Measurements from ENCODE around the gene ENPP7. TPM values are rescaled to one million over a fixed set of nuclear protein-coding genes. Genes with fewer than 3 reads are reported as not detected.

Gene ENPP7
- total RNA-seq, 6 donors from 2014 or later: 0.27 TPM; not detected in 5

GRCh38 chr17:79785017-79785899 is 54.5 kb downstream of the ENPP7 start:
- Histone ChIP-seq H3K27ac (no peak overlapping the region), H3K27me3 (peaks cover 0 to 18% (median 9%) of the 10 kb centered on the region in 4 donors), H3K36me3 (peaks cover 0 to 5% (median 1%) of the 10 kb centered on the region in 4 donors), H3K4me3 (no peak overlapping the region), H3K9me3 (no peaks in the 10 kb centered on the region), H3K4me1 (peaks cover 7 to 18% (median 9%) of the 10 kb centered on the region in 4 donors)
- no peak for ATAC-seq (ENCODE audit: low FRiP score in 2 of 2)
- TF ChIP-seq POLR2AphosphoS5 (IDR thresholded peaks at IDR 0.05) (no peak), POLR2A (IDR thresholded peaks at IDR 0.05) (no peak), EP300 (IDR thresholded peaks at IDR 0.05) (no peak)
- TF ChIP-seq, protein P1, sequence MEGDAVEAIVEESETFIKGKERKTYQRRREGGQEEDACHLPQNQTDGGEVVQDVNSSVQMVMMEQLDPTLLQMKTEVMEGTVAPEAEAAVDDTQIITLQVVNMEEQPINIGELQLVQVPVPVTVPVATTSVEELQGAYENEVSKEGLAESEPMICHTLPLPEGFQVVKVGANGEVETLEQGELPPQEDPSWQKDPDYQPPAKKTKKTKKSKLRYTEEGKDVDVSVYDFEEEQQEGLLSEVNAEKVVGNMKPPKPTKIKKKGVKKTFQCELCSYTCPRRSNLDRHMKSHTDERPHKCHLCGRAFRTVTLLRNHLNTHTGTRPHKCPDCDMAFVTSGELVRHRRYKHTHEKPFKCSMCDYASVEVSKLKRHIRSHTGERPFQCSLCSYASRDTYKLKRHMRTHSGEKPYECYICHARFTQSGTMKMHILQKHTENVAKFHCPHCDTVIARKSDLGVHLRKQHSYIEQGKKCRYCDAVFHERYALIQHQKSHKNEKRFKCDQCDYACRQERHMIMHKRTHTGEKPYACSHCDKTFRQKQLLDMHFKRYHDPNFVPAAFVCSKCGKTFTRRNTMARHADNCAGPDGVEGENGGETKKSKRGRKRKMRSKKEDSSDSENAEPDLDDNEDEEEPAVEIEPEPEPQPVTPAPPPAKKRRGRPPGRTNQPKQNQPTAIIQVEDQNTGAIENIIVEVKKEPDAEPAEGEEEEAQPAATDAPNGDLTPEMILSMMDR (IDR thresholded peaks at IDR 0.05): no peak
- peak in 1 of 2 donors; percentile 44 for DNase-seq
- WGBS, 2 donors: 93 to 97% methylated on average over 10 to 15 of the region's 17 CpGs

DNA sequence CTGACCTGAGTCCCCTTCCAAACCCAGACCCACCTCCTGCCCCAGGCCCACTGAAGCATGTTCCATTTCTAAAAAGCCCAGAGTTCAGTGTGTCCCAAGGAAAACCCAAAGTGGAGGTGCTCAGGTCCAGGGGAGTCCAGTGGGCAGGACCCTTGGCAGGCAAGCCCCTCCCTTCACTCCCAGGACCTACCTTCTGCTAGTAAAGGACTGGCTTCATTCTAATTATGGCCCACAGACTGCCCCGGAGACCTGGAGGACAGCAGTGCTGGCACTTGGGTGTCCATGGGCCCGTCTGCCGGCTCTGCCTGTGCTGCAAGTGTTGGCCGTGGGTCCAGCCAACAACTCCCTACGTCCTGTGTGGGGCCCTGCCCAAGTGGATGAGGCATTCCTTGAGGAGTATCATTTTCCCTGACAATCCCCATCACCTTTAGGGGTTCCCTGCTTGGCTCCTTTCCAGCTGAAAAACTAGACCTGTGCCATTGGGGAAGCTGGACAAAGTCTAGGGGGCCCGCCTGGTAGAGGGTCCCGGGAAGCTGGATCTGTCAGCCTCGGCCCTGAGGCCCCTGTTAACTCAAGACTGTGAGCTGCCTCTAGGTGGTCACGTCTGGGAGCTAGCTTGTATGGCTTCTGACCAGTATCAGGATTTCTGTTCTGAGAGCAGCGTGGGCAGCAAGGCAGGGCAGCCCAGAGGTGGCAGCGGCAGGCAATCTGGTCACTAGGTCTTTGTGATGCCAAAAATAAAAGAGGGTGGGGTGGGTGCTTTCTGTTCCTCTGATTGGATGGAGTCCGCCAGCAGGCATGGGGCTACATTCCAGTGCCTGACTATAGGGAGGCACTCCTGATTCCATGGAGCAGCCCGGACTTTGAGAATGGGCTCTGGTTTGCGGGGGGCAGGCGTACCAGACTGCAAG is 55.4 kb downstream of the ENPP7 start:
- peaks cover 0 to 5% (median 1%) of the 10 kb centered on the region in 4 donors for H3K36me3 ChIP-seq
- peak in 1 of 2 donors; percentile 50 for DNase-seq
- TF ChIP-seq POLR2AphosphoS5 (IDR thresholded peaks at IDR 0.05): no peak
- TF ChIP-seq EP300 (IDR thresholded peaks at IDR 0.05): no peak
- no peak for TF ChIP-seq POLR2A (IDR thresholded peaks at IDR 0.05)
- TF ChIP-seq, protein P1 (IDR thresholded peaks at IDR 0.05): no peak
- peaks cover 0 to 27% (median 18%) of the 10 kb centered on the region in 4 donors for H3K27me3 ChIP-seq
- H3K27ac ChIP-seq: no peak overlapping the region
- H3K4me1 ChIP-seq: peaks cover 8 to 27% (median 16%) of the 10 kb centered on the region in 4 donors
- no peak overlapping the region for H3K4me3 ChIP-seq
- H3K9me3 ChIP-seq: no peaks in the 10 kb centered on the region
- WGBS, 2 donors: 92 to 96% methylated on average over 9 to 14 of the region's 15 CpGs
- no peak for ATAC-seq (ENCODE audit: low FRiP score in 2 of 2)

DNA sequence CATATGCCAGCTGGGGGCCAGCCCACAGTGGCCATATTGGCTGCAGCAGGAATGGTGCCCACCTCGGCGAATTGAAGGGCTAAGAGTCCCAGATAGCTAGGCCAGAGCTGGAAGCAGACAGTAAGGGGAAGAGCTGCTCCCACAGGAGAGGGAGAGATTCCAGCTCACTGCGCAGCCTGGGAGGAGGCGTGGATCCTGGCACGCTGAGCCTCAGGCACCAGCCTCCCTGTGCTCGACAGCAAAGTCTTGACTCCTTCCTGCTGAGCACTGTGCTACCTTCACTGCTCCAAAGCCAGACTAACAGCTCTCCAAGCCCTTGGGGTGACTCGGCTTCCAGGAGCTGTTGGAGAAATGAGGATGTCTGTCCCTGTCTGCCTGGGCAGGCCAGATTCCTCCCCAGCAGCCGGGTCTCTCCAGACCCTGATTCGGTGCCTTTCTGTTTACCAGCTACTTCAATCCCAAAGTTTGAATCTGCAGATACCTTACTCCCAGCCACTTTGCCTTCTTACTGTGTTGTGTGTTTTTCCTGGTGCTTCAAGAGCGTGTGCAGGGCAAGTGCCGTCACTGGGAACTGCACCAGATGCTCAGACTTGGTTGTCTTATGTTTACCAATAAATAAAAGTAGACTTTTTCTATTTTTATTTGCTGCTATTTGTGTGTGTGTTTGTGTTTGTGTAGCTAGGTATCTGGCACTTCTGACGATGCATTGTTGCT is 56.3 kb downstream of the ENPP7 start:
- Histone ChIP-seq H3K27ac (no peak overlapping the region), H3K9me3 (no peaks in the 10 kb centered on the region), H3K27me3 (peaks cover 0 to 37% (median 27%) of the 10 kb centered on the region in 4 donors), H3K36me3 (peaks cover 0 to 5% (median 1%) of the 10 kb centered on the region in 4 donors), H3K4me1 (peaks cover 11 to 28% (median 22%) of the 10 kb centered on the region in 4 donors), H3K4me3 (no peak overlapping the region)
- ATAC-seq (ENCODE audit: low FRiP score in 2 of 2) (no peak), DNase-seq (peak in 1 of 2 donors; percentile 26)
- WGBS, 2 donors: 84 to 87% methylated on average over 8 to 12 of the region's 12 CpGs
- TF ChIP-seq, protein P1 (IDR thresholded peaks at IDR 0.05): no peak
- TF ChIP-seq POLR2AphosphoS5 (IDR thresholded peaks at IDR 0.05) (no peak), EP300 (IDR thresholded peaks at IDR 0.05) (no peak), POLR2A (IDR thresholded peaks at IDR 0.05) (no peak)

DNA sequence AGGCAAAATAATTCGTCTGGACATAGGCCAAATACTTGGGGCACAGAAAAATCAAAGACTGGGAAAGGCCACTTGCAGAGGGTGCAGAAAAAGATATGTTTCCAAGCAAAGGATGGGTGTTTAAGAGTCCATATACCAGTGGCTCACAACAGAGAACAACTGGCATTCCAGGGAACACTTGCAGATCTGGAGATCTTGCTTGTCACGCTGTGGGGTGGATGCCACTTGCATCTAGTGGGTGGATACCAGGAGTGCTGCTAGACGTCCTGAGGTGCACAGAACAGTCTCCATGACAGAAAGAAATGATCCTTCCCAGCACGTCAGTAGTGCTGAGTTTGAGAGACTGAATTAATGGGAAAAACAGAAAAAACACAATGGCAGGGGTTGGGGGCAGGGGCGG is 57.7 kb downstream of the ENPP7 start:
- Histone ChIP-seq H3K4me3 (no peak overlapping the region), H3K4me1 (peaks cover 17 to 40% (median 32%) of the 10 kb centered on the region in 4 donors), H3K36me3 (peaks cover 0 to 5% (median 1%) of the 10 kb centered on the region in 4 donors), H3K27me3 (peaks cover 2 to 48% (median 35%) of the 10 kb centered on the region in 4 donors), H3K27ac (no peak overlapping the region), H3K9me3 (no peaks in the 10 kb centered on the region)
- DNase-seq (no peak), ATAC-seq (ENCODE audit: low FRiP score in 2 of 2) (no peak)
- 79 to 84% methylated on average over 5 of the region's 5 CpGs for WGBS, 2 donors
- TF ChIP-seq POLR2AphosphoS5 (IDR thresholded peaks at IDR 0.05): no peak
- TF ChIP-seq EP300 (IDR thresholded peaks at IDR 0.05): no peak
- TF ChIP-seq, protein P1 (IDR thresholded peaks at IDR 0.05): no peak
- no peak for TF ChIP-seq POLR2A (IDR thresholded peaks at IDR 0.05)
